ENCODE data around the gene FUT8. TPM values are rescaled to one million over a fixed set of nuclear protein-coding genes. Genes with fewer than 3 reads are reported as not detected.

The FUT8 gene
- total and polyA plus RNA-seq, 4 donors = 1.1 to 14.1 (median 4.0) TPM

GRCh38 chr14:65536781-65537423 is 124.4 kb downstream of the FUT8 start:
- H3K27me3 ChIP-seq (ENCODE audit: control insufficient read depth in 4 of 4, insufficient read depth in 4 of 4, low read length in 3 of 4) = no peaks in the 10 kb centered on the region

More at GRCh38 chr14:65536781-65537423, 124.4 kb downstream of the FUT8 start:
- TF ChIP-seq JUND (IDR thresholded peaks at IDR 0.05) (no peak), HNF4G (IDR thresholded peaks at IDR 0.05) (no peak), NR2F2 (IDR thresholded peaks at IDR 0.05) (no peak), CTCF (IDR thresholded peaks at IDR 0.05; ENCODE audit: low read depth, low read length, missing input control) (no peak), ZBTB33 (IDR thresholded peaks at IDR 0.05) (no peak), TAF1 (conservative IDR thresholded peaks at IDR 0.05) (no peak), GABPA (IDR thresholded peaks at IDR 0.05 in 1 of 2, conservative IDR thresholded peaks at IDR 0.05 in 1 of 2) (no peak), RAD21 (IDR thresholded peaks at IDR 0.05) (no peak), HNF4A (conservative IDR thresholded peaks at IDR 0.05) (no peak), EGR1 (IDR thresholded peaks at IDR 0.05; ENCODE audit: low read depth in 2 of 2) (no peak), SP1 (IDR thresholded peaks at IDR 0.05) (no peak), FOXA2 (IDR thresholded peaks at IDR 0.05) (no peak), REST (IDR thresholded peaks at IDR 0.05) (no peak), RXRA (IDR thresholded peaks at IDR 0.05) (no peak), ATF3 (IDR thresholded peaks at IDR 0.05) (no peak), YY1 (IDR thresholded peaks at IDR 0.05) (no peak), FOXA1 (IDR thresholded peaks at IDR 0.05) (no peak)
- TF ChIP-seq, protein P1, sequence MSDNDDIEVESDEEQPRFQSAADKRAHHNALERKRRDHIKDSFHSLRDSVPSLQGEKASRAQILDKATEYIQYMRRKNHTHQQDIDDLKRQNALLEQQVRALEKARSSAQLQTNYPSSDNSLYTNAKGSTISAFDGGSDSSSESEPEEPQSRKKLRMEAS (IDR thresholded peaks at IDR 0.05) = no peak
- Histone ChIP-seq H3K9me3 (ENCODE audit: control insufficient read depth in 4 of 4, low read length in 3 of 4) (no peaks in the 10 kb centered on the region), H3K27ac (ENCODE audit: low read depth in 1 of 2, low read length in 2 of 2) (no peak overlapping the region), H3K4me3 (ENCODE audit: low read depth in 1 of 3, low read length in 3 of 3) (no peak overlapping the region), H3K4me1 (ENCODE audit: control insufficient read depth in 4 of 4, insufficient read depth in 4 of 4, low read length in 3 of 4) (no peaks in the 10 kb centered on the region), H3K36me3 (ENCODE audit: control insufficient read depth in 4 of 4, insufficient read depth in 3 of 4, low read depth in 1 of 4, low read length in 3 of 4) (no peaks in the 10 kb centered on the region), H3K9ac (ENCODE audit: low read depth in 1 of 2, low read length in 2 of 2) (no peak overlapping the region)
- WGBS = 96% methylated on average over 2 of the region's 2 CpGs
- no peak for DNase-seq (ENCODE audit: low spot score)

Measured in liver (tissue), 9 donors.